ENCODE data around the gene ULBP1. TPM values are rescaled to one million over a fixed set of nuclear protein-coding genes. Genes with fewer than 3 reads are reported as not detected.
"Not testable (repeated sequence)": the region's sequence is repeated elsewhere in the genome, so short reads cannot be mapped to it uniquely, and the experiment has no call there.

Gene ULBP1
- total and polyA plus RNA-seq, 5 donors, result 0.20 to 0.22 (median 0.20) TPM; not detected in 1

- Histone ChIP-seq H3K27me3 (ENCODE audit: control insufficient read depth, insufficient read depth) (no peaks in the 10 kb centered on the region), H3K27ac (ENCODE audit: low read length) (no peak overlapping the region), H3K4me3 (ENCODE audit: low read length) (peak overlapping the region; percentile 51), H3K9me3 (ENCODE audit: control insufficient read depth, low read length) (no peaks in the 10 kb centered on the region), H3K4me1 (ENCODE audit: control insufficient read depth, insufficient read depth, low read length) (peaks cover 4% of the 10 kb centered on the region)
- peak; percentile 6 to 18 for ATAC-seq
- intact Hi-C loops (cut with DNase I), result no loop called here
- peak in 1 of 3 donors; percentile 44 for DNase-seq
- 25% methylated on average over 8 of the region's 8 CpGs for WGBS
Measured at GRCh38 chr6:149963212-149963461, 606 bp upstream of the ULBP1 start.

DNA sequence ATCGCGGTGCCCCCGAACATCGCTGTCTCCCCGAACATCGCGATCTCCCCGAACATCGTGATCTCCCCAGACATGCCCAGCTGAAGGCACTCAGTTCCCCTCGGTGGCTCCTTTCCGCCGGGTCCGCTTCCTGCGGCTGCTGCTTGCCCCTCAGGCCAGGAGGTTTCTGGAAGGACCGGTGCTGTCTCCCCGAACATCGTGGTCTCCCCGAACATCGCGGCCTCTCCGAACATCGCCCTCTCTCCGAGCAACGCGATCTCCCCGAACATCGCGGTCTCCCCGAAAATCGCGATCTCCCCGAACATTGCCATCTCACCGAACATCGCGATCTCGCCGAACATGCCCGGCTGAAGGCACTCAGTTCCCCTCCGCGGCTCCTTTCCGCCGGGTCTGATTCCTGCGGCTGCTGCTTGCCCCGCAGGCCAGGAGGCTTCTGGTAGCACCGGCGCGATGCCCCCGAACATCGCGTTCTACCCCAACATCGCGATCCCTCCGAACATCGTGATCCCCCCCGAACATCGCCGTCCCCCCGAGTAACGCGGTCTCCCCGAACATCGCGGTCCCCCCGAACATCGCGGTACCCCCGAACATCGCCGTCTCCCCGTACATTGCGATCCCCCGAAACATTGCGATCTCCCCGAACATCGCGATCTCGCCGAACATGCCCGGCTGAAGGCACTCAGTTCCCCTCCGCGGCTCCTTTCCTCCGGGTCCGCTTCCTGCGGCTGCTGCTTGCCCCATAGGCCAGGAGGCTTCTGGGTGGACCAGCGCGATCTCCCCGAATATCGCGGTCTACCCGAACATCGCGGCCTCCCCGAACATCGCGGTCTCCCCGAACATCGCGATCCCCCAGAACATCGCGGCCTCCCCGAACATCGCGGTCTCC is 808 bp downstream of the ULBP1 start:
- intact Hi-C loops (cut with DNase I), result no loop called here
- ATAC-seq (no peak), DNase-seq (peak in 1 of 3 donors; percentile 66)
- Histone ChIP-seq H3K27me3 (ENCODE audit: control insufficient read depth, insufficient read depth) (no peaks in the 10 kb centered on the region), H3K4me3 (ENCODE audit: low read length) (peak overlapping the region; percentile 51), H3K9me3 (ENCODE audit: control insufficient read depth, low read length) (no peaks in the 10 kb centered on the region), H3K4me1 (ENCODE audit: control insufficient read depth, insufficient read depth, low read length) (peaks cover 4% of the 10 kb centered on the region), H3K27ac (ENCODE audit: low read length) (no peak overlapping the region)
- 2% methylated on average over 100 of the region's 103 CpGs for WGBS

DNA sequence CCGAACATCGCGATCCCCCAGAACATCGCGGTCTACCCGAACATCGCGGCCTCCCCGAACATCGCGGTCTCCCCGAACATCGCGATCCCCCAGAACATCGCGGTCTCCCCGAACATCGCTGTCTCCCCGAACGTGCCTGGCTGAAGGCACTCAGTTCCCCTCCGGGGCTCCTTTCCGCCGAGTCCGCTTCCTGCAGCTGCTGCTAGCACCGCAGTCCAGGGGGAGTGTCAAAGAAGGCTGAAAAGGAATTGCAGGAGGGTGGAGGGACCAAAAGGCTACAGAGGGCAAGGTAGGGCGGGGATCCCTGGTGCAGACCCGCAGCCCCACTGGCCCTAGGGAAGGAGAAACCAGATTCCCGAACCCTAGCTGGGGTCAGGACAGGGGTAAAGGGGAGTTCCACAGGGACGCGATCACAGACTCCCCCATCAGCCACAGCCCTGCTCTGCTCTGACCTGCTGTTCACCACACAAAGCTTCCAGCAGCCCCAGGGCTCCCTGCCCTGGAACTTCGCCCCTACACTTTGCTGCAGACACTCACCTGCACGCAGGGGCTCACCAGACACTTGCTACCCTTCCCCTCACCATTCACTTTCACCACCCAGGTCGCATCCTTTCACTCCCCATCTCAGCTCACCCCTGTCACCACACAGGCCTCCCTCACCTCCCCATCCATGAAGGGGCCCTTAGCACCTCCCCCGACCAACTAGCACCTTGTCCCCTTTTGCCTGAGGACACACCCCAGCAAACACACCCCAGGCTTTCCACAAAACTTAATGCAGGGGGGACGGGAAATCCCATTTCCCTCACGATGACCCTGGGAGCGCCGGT is 1.7 kb downstream of the ULBP1 start:
- 18% methylated on average over 30 of the region's 38 CpGs for WGBS
- H3K4me1 ChIP-seq (ENCODE audit: control insufficient read depth, insufficient read depth, low read length), result peaks cover 4% of the 10 kb centered on the region
- DNase-seq (peak in 1 of 3 donors; percentile 58), ATAC-seq (no peak)
- no peaks in the 10 kb centered on the region for H3K9me3 ChIP-seq (ENCODE audit: control insufficient read depth, low read length)
- peak overlapping the region; percentile 51 for H3K4me3 ChIP-seq (ENCODE audit: low read length)
- H3K27ac ChIP-seq (ENCODE audit: low read length), result no peak overlapping the region
- intact Hi-C loops (cut with DNase I), result no loop called here
- no peaks in the 10 kb centered on the region for H3K27me3 ChIP-seq (ENCODE audit: control insufficient read depth, insufficient read depth)

- H3K27ac ChIP-seq (ENCODE audit: low read length); H3K9me3 ChIP-seq (ENCODE audit: control insufficient read depth, low read length); DNase-seq; H3K4me1 ChIP-seq (ENCODE audit: control insufficient read depth, insufficient read depth, low read length); ATAC-seq; intact Hi-C loops (cut with DNase I); H3K27me3 ChIP-seq (ENCODE audit: control insufficient read depth, insufficient read depth); H3K4me3 ChIP-seq (ENCODE audit: low read length): not testable (repeated sequence)
- 95% methylated on average over 2 of the region's 2 CpGs for WGBS
Measured at GRCh38 chr6:149966319-149966718, 2.6 kb downstream of the ULBP1 start.

GRCh38 chr6:149967591-149967990 is 3.8 kb downstream of the ULBP1 start:
- H3K27ac ChIP-seq (ENCODE audit: low read length), result no peak overlapping the region
- no peak for DNase-seq
- H3K4me3 ChIP-seq (ENCODE audit: low read length), result no peak overlapping the region
- no peak for ATAC-seq
- intact Hi-C loops (cut with DNase I), result no loop called here
- H3K27me3 ChIP-seq (ENCODE audit: control insufficient read depth, insufficient read depth), result no peaks in the 10 kb centered on the region
- peaks cover 4% of the 10 kb centered on the region for H3K4me1 ChIP-seq (ENCODE audit: control insufficient read depth, insufficient read depth, low read length)
- WGBS, result 80% methylated on average over 4 of the region's 4 CpGs
- no peaks in the 10 kb centered on the region for H3K9me3 ChIP-seq (ENCODE audit: control insufficient read depth, low read length)

DNA sequence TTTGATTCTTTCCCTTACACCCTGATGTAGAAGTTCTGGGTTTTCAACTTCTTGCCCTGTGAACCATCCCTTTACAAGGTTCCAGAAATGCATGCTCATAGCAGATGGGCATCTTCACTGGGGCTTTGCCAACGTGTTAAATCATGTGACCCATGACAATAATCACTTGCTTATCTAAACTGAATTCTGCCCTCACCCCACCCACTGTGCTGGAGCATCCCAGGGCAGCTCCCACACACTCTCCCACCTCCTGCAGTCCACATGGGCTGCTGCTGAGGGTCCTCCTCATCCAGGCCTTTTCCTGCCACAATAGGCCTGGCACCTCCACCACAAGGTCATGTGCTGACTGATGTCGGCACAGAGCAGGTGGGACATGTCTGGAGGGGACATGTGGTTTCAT is 4.3 kb downstream of the ULBP1 start:
- H3K27me3 ChIP-seq (ENCODE audit: control insufficient read depth, insufficient read depth); H3K27ac ChIP-seq (ENCODE audit: low read length); H3K9me3 ChIP-seq (ENCODE audit: control insufficient read depth, low read length); H3K4me1 ChIP-seq (ENCODE audit: control insufficient read depth, insufficient read depth, low read length); intact Hi-C loops (cut with DNase I); H3K4me3 ChIP-seq (ENCODE audit: low read length); ATAC-seq; DNase-seq: not testable (repeated sequence)
- 60% methylated on average over 2 of the region's 2 CpGs for WGBS

DNA sequence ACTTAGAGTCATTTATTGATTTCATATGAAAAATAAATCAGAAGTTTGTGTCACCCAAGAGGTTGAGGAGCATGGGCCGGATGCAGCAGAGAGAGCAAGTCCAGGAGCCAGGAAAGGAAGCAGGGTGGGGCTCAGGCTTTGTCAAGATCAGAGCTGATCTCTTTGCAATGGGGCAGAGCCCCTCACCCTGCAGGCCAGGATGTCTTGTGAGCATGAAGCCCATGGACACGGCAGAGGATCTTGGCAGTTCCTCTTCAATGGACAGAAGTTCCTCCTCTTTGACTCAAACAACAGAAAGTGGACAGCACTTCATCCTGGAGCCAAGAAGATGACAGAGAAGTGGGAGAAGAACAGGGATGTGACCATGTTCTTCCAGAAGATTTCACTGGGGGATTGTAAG is 5.2 kb downstream of the ULBP1 start:
- WGBS, result 80% methylated on average over 2 of the region's 2 CpGs
- DNase-seq; H3K27me3 ChIP-seq (ENCODE audit: control insufficient read depth, insufficient read depth); H3K27ac ChIP-seq (ENCODE audit: low read length); intact Hi-C loops (cut with DNase I); ATAC-seq; H3K4me3 ChIP-seq (ENCODE audit: low read length); H3K9me3 ChIP-seq (ENCODE audit: control insufficient read depth, low read length); H3K4me1 ChIP-seq (ENCODE audit: control insufficient read depth, insufficient read depth, low read length): not testable (repeated sequence)

DNA sequence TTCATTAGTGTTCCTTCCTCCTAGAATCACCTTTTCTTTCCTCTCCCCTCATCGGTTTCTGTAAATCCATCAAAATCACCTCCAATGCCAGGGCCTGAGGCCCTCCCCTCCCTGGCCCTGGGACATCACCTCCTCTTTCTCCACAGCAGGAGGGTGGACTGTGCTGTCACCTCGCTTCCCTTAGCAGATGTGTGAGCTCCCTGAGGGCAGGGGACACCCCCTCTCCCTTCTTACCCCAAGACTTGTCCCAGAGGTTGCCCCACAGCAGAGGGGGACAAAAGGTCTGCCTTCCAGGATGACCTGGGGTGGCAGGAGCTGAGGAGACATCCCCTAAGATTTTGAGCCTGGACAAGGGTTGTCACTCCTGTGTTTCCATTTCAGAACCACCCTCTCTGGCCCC is 5.9 kb downstream of the ULBP1 start:
- H3K4me1 ChIP-seq (ENCODE audit: control insufficient read depth, insufficient read depth, low read length), result peaks cover 3% of the 10 kb centered on the region
- DNase-seq (no peak), ATAC-seq (no peak)
- no peak overlapping the region for H3K27ac ChIP-seq (ENCODE audit: low read length)
- 72% methylated on average over 2 of the region's 2 CpGs for WGBS
- no peaks in the 10 kb centered on the region for H3K9me3 ChIP-seq (ENCODE audit: control insufficient read depth, low read length)
- H3K4me3 ChIP-seq (ENCODE audit: low read length), result no peak overlapping the region
- intact Hi-C loops (cut with DNase I), result no loop called here
- peaks cover 2% of the 10 kb centered on the region for H3K27me3 ChIP-seq (ENCODE audit: control insufficient read depth, insufficient read depth)

- H3K4me3 ChIP-seq (ENCODE audit: low read length); H3K9me3 ChIP-seq (ENCODE audit: control insufficient read depth, low read length); intact Hi-C loops (cut with DNase I); ATAC-seq; H3K27ac ChIP-seq (ENCODE audit: low read length); H3K4me1 ChIP-seq (ENCODE audit: control insufficient read depth, insufficient read depth, low read length); DNase-seq; H3K27me3 ChIP-seq (ENCODE audit: control insufficient read depth, insufficient read depth): not testable (repeated sequence)
- WGBS, result 56% methylated on average over 6 of the region's 6 CpGs
Measured at GRCh38 chr6:149974394-149974793, 10.7 kb downstream of the ULBP1 start.

- no peaks in the 10 kb centered on the region for H3K4me1 ChIP-seq (ENCODE audit: control insufficient read depth, insufficient read depth, low read length)
- peaks cover 2% of the 10 kb centered on the region for H3K27me3 ChIP-seq (ENCODE audit: control insufficient read depth, insufficient read depth)
- DNase-seq (no peak), ATAC-seq (no peak)
- H3K27ac ChIP-seq (ENCODE audit: low read length), result no peak overlapping the region
- no peak overlapping the region for H3K4me3 ChIP-seq (ENCODE audit: low read length)
- intact Hi-C loops (cut with DNase I), result no loop called here
- no peaks in the 10 kb centered on the region for H3K9me3 ChIP-seq (ENCODE audit: control insufficient read depth, low read length)
- WGBS, result 46% methylated on average over 3 of the region's 3 CpGs
Measured at GRCh38 chr6:149974825-149975224, 11.1 kb downstream of the ULBP1 start.

DNA sequence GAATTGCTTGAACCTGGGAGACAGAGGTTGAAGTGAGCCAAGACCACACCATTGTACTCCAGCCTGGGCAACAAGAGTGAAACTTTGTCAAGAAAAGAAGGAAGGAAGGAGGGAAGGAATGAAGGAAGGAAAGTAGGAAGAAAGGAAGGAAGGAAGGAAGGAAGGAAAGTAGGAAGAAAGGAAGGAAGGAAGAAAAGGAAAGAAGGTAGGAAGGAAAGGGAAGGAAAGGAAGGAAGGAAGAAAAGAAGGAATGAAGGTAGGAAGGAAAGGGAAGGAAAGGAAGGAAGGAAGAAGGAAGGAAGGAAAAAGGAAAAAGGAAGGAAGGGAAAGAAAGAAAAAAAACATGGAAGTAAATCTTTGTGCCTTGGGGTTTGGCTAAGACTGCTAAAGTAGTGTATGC is 11.7 kb downstream of the ULBP1 start:
- Histone ChIP-seq H3K27ac (ENCODE audit: low read length) (no peak overlapping the region), H3K9me3 (ENCODE audit: control insufficient read depth, low read length) (no peaks in the 10 kb centered on the region), H3K27me3 (ENCODE audit: control insufficient read depth, insufficient read depth) (peaks cover 2% of the 10 kb centered on the region), H3K4me1 (ENCODE audit: control insufficient read depth, insufficient read depth, low read length) (no peaks in the 10 kb centered on the region), H3K4me3 (ENCODE audit: low read length) (no peak overlapping the region)
- intact Hi-C loops (cut with DNase I), result no loop called here
- ATAC-seq, result no peak
- no peak for DNase-seq
